Thymus (tissue), 11 donors: ENCODE measurements around the gene FGF21. TPM values are rescaled to one million over a fixed set of nuclear protein-coding genes. Genes with fewer than 3 reads are reported as not detected.
A peak's percentile ranks its signal among the peaks of the same experiment; 100 is the strongest.

ENCODE experiments used
- DNase-seq, 9 donors: peaks; one replicate each; pipeline ENCODE4 v3.0.0-alpha.2; 2013; ENCODE audit warnings: low spot score in 9 of 9, low read depth in 6 of 9, missing footprints in 1 of 9
- H3K27ac ChIP-seq, 2 donors: one replicate each; pipeline ENCODE4 v1.5.1; 2013; ENCODE audit warnings: control low read depth in 1 of 2, low read depth in 1 of 2, low read length in 1 of 2, mild to moderate bottlenecking in 1 of 2, moderate library complexity in 1 of 2
- H3K27me3 ChIP-seq, 2 donors: one replicate each; pipeline ENCODE4 v1.5.1; 2013; ENCODE audit warnings: low read length in 1 of 2; ENCODE audit not compliant: control insufficient read depth in 2 of 2, insufficient read depth in 1 of 2
- H3K36me3 ChIP-seq, 2 donors: one replicate each; pipeline ENCODE4 v1.5.1; 2013; ENCODE audit warnings: low read length in 1 of 2, mild to moderate bottlenecking in 1 of 2, moderate library complexity in 1 of 2; ENCODE audit not compliant: control insufficient read depth in 2 of 2, insufficient read depth in 2 of 2
- H3K4me1 ChIP-seq, 2 donors: one replicate each; pipeline ENCODE4 v1.5.1; 2013; ENCODE audit warnings: low read length in 2 of 2; ENCODE audit not compliant: control insufficient read depth in 2 of 2, insufficient read depth in 2 of 2
- H3K4me3 ChIP-seq, 2 donors: one replicate each; pipeline ENCODE4 v1.5.1; 2013; ENCODE audit warnings: low read length in 2 of 2, control low read depth in 1 of 2, mild to moderate bottlenecking in 1 of 2
- H3K9me3 ChIP-seq, 2 donors: one replicate each; pipeline ENCODE4 v1.5.1; 2013; ENCODE audit warnings: low read length in 1 of 2, mild to moderate bottlenecking in 1 of 2; ENCODE audit not compliant: control insufficient read depth in 2 of 2, insufficient read depth in 1 of 2
- WGBS: extraction: QIAGEN DNeasy Blood & Tissue Kit; methylation state at CpG from one replicate; pipeline ENCODE4 v1.1.7; 2013; 5-methylcytosine and 5-hydroxymethylcytosine counted together
- polyA plus RNA-seq: library from polyadenylated mRNA; stranded (reverse); fragments of 200-250 nt; gene quantifications from one replicate; pipeline ENCODE4 v1.2.3, GENCODE V29; 2013
- total RNA-seq: library from RNA; stranded (reverse); fragments of 120-200 nt; gene quantifications from one replicate; pipeline ENCODE4 v1.2.4, GENCODE V29; 2013
- donor health status: healthy.

Gene FGF21
- total and polyA plus RNA-seq, 2 donors, result 0.11 TPM; not detected in 1

GRCh38 chr19:48740164-48740972 lies 15.0 kb upstream of the FGF21 start, which contains the start of gene RASIP1:
RASIP1 (minus strand) TSS chr19:48740610; CDS start chr19:48740282, 328 bp downstream.
- Histone ChIP-seq H3K4me1 (peaks cover 8 to 30% of the 10 kb centered on the region in 2 donors), H3K36me3 (no peaks in the 10 kb centered on the region), H3K27ac (peak within 1 kb of the TSS in 1 of 2 donors; percentile 46), H3K4me3 (peak within 1 kb of the TSS in 1 of 2 donors; percentile 60), H3K9me3 (peaks cover 0 to 15% of the 10 kb centered on the region in 2 donors), H3K27me3 (peaks cover 22 to 59% of the 10 kb centered on the region in 2 donors)
- WGBS, result 35% methylated on average over 27 of the region's 27 CpGs
- no peak for DNase-seq

GRCh38 chr19:48741129-48741999 lies 14.0 kb upstream of the FGF21 start:
- H3K4me1 ChIP-seq, result peaks cover 8 to 34% of the 10 kb centered on the region in 2 donors
- no peaks in the 10 kb centered on the region for H3K36me3 ChIP-seq
- no peak for DNase-seq
- no peak overlapping the region for H3K4me3 ChIP-seq
- no peak overlapping the region for H3K27ac ChIP-seq
- peaks cover 31 to 69% of the 10 kb centered on the region in 2 donors for H3K27me3 ChIP-seq
- H3K9me3 ChIP-seq, result peaks cover 0 to 22% of the 10 kb centered on the region in 2 donors
- 55% methylated on average over 35 of the region's 35 CpGs for WGBS

GRCh38 chr19:48742096-48742495 lies 13.2 kb upstream of the FGF21 start:
- no peak overlapping the region for H3K4me3 ChIP-seq
- H3K27me3 ChIP-seq, result peaks cover 35 to 77% of the 10 kb centered on the region in 2 donors
- no peak overlapping the region for H3K27ac ChIP-seq
- DNase-seq, result no peak
- H3K9me3 ChIP-seq, result peaks cover 0 to 29% of the 10 kb centered on the region in 2 donors
- peaks cover 8 to 41% of the 10 kb centered on the region in 2 donors for H3K4me1 ChIP-seq
- WGBS, result 96% methylated on average over 11 of the region's 11 CpGs
- H3K36me3 ChIP-seq, result no peaks in the 10 kb centered on the region

- H3K4me3 ChIP-seq, result no peak overlapping the region
- no peaks in the 10 kb centered on the region for H3K36me3 ChIP-seq
- peaks cover 0 to 28% of the 10 kb centered on the region in 2 donors for H3K4me1 ChIP-seq
- DNase-seq, result peak in 3 of 9 donors; percentile 35 to 65 (median 49)
- peaks cover 0 to 29% of the 10 kb centered on the region in 2 donors for H3K9me3 ChIP-seq
- H3K27ac ChIP-seq, result no peak overlapping the region
- peaks cover 21 to 86% of the 10 kb centered on the region in 2 donors for H3K27me3 ChIP-seq
- 32% methylated on average over 33 of the region's 33 CpGs for WGBS
Observed at GRCh38 chr19:48745208-48745995, 9.9 kb upstream of the FGF21 start.

DNA sequence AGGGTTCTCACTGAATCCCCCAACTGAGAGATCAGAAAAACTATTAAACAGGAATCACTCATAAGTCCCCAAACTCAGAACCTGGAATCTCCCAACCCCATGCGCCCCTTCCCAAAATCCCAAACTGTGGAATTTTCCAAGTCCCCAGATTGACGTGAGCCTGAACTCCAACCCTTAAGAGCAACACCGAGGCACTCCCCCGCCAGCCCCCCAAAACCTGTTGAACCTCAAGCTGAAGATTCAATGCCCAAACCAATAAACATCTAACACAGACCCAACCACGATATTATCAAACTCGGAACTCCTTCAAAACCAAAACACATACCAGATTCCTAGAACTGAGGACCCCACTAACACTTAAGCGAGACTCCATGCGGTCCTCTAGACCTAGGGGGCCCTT lies 9.2 kb upstream of the FGF21 start:
- peaks cover 22 to 86% of the 10 kb centered on the region in 2 donors for H3K27me3 ChIP-seq
- no peaks in the 10 kb centered on the region for H3K36me3 ChIP-seq
- WGBS, result 90% methylated on average over 8 of the region's 8 CpGs
- DNase-seq, result no peak
- no peak overlapping the region for H3K4me3 ChIP-seq
- H3K4me1 ChIP-seq, result peaks cover 0 to 24% of the 10 kb centered on the region in 2 donors
- peak overlapping the region in 1 of 2 donors; percentile 19 for H3K27ac ChIP-seq
- H3K9me3 ChIP-seq, result peaks cover 0 to 28% of the 10 kb centered on the region in 2 donors

GRCh38 chr19:48746738-48747575 lies 8.4 kb upstream of the FGF21 start, which contains the start of gene IZUMO1:
IZUMO1 (minus strand) TSS chr19:48746909; CDS start chr19:48745859, 1,050 bp downstream.
- Histone ChIP-seq H3K27me3 (peaks cover 23 to 86% of the 10 kb centered on the region in 2 donors), H3K36me3 (no peaks in the 10 kb centered on the region), H3K4me3 (peak within 1 kb of the TSS in 1 of 2 donors; percentile 6), H3K4me1 (peaks cover under 1 to 17% of the 10 kb centered on the region in 2 donors), H3K27ac (peak within 1 kb of the TSS in 1 of 2 donors; percentile 61), H3K9me3 (peaks cover 0 to 20% of the 10 kb centered on the region in 2 donors)
- DNase-seq, result peak in 3 of 9 donors; percentile 40 to 70 (median 50)
- 14% methylated on average over 31 of the region's 31 CpGs for WGBS

DNA sequence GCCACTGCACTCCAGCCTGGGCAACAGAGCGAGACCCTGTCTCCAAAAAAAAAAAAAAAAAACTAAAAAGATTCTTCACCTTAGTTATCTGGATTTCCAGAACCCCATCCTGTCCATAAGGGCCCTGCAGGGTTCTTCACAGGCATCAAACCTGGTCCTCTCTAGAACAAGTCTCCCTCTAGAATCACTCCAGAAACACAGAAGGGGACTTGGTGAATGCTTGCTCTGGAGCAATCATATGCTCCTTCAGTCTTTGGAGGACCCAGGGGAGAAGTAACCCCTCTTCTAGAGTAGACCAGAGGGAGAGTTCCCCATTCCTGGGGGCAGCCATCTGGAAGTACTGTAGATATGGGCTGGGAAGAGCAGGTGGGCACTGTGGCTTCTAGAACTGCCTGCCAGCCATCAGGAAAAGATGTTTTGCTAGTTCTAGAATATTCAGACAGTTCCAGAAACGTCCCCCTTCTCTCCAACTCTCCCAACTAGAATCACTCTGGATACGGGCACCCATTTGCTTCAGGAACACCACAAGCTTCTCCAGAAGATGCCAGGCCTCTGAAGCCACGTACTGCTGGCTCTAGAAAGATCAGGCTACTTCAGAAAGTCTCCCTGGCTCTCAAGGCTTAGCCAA lies 5.6 kb upstream of the FGF21 start:
- Histone ChIP-seq H3K9me3 (peaks cover 0 to 20% of the 10 kb centered on the region in 2 donors), H3K4me3 (no peak overlapping the region), H3K27me3 (peaks cover 42 to 94% of the 10 kb centered on the region in 2 donors), H3K27ac (no peak overlapping the region), H3K4me1 (peaks cover 8 to 33% of the 10 kb centered on the region in 2 donors), H3K36me3 (no peaks in the 10 kb centered on the region)
- WGBS, result 81% methylated on average over 4 of the region's 4 CpGs
- no peak for DNase-seq
